Adrenal gland (tissue), 5 donors: Measurements from ENCODE around the gene TMEM235.

Source experiments
- CTCF ChIP-seq, 6 experiments: fragments of 450-650 bp in 4 of 6; fragments of 200-600 bp in 2 of 6; sonication (generic) in 1 of 6; IDR thresholded peaks; 1 replicate in 5 of 6; 2 replicates in 1 of 6; pipeline versions ENCODE4 v1.5.1 to v1.8.0; 2016 to 2021; ENCODE audit warnings: antibody characterized with exemption in 6 of 6, mild to moderate bottlenecking in 2 of 6, moderate library complexity in 1 of 6
- POLR2A ChIP-seq, 2 donors: fragments of 450-650 bp; IDR thresholded peaks; one replicate each; pipeline ENCODE4 v1.6.1; 2017; ENCODE audit warnings: antibody characterized with exemption in 2 of 2, mild to moderate bottlenecking in 2 of 2, moderate library complexity in 1 of 2
- donor health status: DM: no; HTN: no; CAD: no.

GRCh38 chr17:78240839-78241238 lies 9.4 kb downstream of the TMEM235 start:
- TF ChIP-seq CTCF (IDR thresholded peaks at IDR 0.05) (no peak), POLR2A (IDR thresholded peaks at IDR 0.05) (no peak)
